Karpas-422 (cell line): ENCODE measurements around the gene MYO18B. TPM values are rescaled to one million over a fixed set of nuclear protein-coding genes. Genes with fewer than 3 reads are reported as not detected.

Experiments used
- DNase-seq: peaks from one replicate; pipeline ENCODE4 v3.0.0-alpha.2; 2015
- H2AFZ ChIP-seq: fragments of 200-600 bp; sonication (generic); 2 replicates; pipeline ENCODE4 v1.6.1; 2014; ENCODE audit warnings: antibody characterized with exemption, low read length, mixed read lengths
- H3K27ac ChIP-seq: fragments of 200-600 bp; sonication (generic); 2 replicates; pipeline ENCODE4 v1.5.1; 2014; ENCODE audit warnings: mild to moderate bottlenecking, low read length, moderate library complexity
- H3K27me3 ChIP-seq: fragments of 200-600 bp; sonication (generic); 2 replicates; pipeline ENCODE4 v1.6.1; 2014; ENCODE audit warnings: low read length, mixed read lengths
- H3K36me3 ChIP-seq: fragments of 200-600 bp; sonication (generic); 2 replicates; pipeline ENCODE4 v1.6.1; 2014; ENCODE audit warnings: low read length, mixed read lengths; ENCODE audit not compliant: insufficient read depth
- H3K4me1 ChIP-seq: fragments of 200-600 bp; sonication (generic); 2 replicates; pipeline ENCODE4 v1.6.1; 2014; ENCODE audit warnings: mild to moderate bottlenecking, low read length, mixed read lengths
- H3K4me2 ChIP-seq: fragments of 200-600 bp; sonication (generic); 2 replicates; pipeline ENCODE4 v1.6.1; 2014; ENCODE audit warnings: low read length, low read depth, mild to moderate bottlenecking; ENCODE audit not compliant: poor library complexity, severe bottlenecking
- H3K4me3 ChIP-seq: fragments of 200-600 bp; sonication (generic); 2 replicates; pipeline ENCODE4 v1.5.1; 2014; ENCODE audit warnings: mild to moderate bottlenecking, antibody characterized with exemption, low read length, mixed read lengths
- H3K79me2 ChIP-seq: fragments of 200-600 bp; sonication (generic); 2 replicates; pipeline ENCODE4 v1.6.1; 2014; ENCODE audit warnings: mild to moderate bottlenecking, low read length, mixed read lengths
- H3K9ac ChIP-seq: fragments of 200-600 bp; sonication (generic); 2 replicates; pipeline ENCODE4 v1.6.0; 2014; ENCODE audit warnings: low read length
- H3K9me2 ChIP-seq: fragments of 200-600 bp; sonication (generic), shearing (Covaris generic); replicated peaks from 2 replicates; pipeline ENCODE4 v1.6.0; 2014; ENCODE audit warnings: mild to moderate bottlenecking, low read length, moderate library complexity; ENCODE audit not compliant: insufficient read depth
- H3K9me3 ChIP-seq: fragments of 300-700, 200-600 bp; sonication (generic); 2 replicates; pipeline ENCODE4 v1.6.1; 2014; ENCODE audit warnings: low read length, mixed read lengths
- H4K20me1 ChIP-seq: fragments of 200-600 bp; sonication (generic); 2 replicates; pipeline ENCODE4 v1.6.1; 2014; ENCODE audit warnings: mild to moderate bottlenecking, antibody characterized with exemption, low read length, low read depth; ENCODE audit not compliant: insufficient read depth
- total RNA-seq: library from RNA; depleted of rRNA; stranded (reverse); fragments of >200 nt; shearing (Covaris generic); gene quantifications from 2 replicates; pipeline ENCODE4 v1.2.3, GENCODE V29; 2014; ENCODE audit warnings: low replicate concordance

Gene MYO18B
- total RNA-seq, 1 experiment from 2014 or later = not detected

DNA sequence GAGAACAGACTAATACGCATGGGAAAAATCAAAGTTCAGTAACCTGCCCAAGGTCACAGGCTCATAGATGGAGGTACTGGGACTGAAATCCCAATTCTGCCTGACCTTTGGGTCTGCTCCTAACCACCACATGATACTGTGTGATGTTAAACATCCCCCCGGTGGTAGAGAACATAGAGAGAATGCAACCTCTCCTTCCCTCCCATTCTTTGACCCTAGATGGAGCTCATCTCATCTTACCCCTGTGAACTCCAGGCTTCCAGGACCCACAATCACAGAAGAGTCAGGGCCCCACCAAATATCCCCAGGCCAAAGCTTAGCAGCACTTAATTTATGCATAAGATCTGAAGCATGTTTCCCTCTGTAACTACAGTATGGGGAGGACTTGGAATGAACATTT, 198.5 kb downstream of the MYO18B start:
- H3K4me1 ChIP-seq = peaks cover 5% of the 10 kb centered on the region
- no peak overlapping the region for H3K27ac ChIP-seq
- DNase-seq = no peak
- H3K4me2 ChIP-seq = no peak overlapping the region
- H3K79me2 ChIP-seq = no peaks in the 10 kb centered on the region
- no peak overlapping the region for H3K9ac ChIP-seq
- H3K9me2 ChIP-seq = no peaks in the 10 kb centered on the region
- no peaks in the 10 kb centered on the region for H4K20me1 ChIP-seq
- H3K36me3 ChIP-seq = no peaks in the 10 kb centered on the region
- no peaks in the 10 kb centered on the region for H3K9me3 ChIP-seq
- no peaks in the 10 kb centered on the region for H3K27me3 ChIP-seq
- H3K4me3 ChIP-seq = no peak overlapping the region
- H2AFZ ChIP-seq = no peak overlapping the region

DNA sequence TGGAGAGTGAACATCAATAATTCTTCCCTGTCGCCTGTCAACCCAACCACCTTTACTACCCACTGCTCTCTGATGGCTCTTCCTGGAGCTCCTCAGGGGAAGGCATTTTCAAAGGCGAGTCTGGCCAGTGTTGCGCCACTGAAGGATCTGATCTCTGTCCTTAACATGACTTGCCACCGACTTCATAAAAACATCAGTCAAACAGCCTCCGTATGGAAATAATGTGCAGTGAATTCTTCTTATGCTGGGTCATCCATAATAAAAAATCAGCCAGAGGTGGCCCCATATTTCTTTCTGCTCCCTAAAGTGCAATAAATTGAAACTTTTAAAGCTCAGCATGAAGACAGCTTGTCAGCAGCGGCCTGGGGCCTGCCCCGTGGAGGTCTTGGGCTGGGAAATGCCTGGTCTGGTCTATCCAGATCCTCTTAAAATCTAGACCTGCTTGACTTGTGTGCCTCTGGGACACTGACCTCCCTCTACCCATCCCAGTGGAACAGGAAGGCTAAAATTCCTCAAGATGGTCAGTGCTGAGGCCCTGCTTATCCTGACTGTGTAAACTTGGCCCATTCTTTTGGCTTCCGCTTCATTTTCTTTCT, 199.5 kb downstream of the MYO18B start:
- Histone ChIP-seq H3K27ac (no peak overlapping the region), H3K27me3 (no peaks in the 10 kb centered on the region), H3K79me2 (no peaks in the 10 kb centered on the region)

DNA sequence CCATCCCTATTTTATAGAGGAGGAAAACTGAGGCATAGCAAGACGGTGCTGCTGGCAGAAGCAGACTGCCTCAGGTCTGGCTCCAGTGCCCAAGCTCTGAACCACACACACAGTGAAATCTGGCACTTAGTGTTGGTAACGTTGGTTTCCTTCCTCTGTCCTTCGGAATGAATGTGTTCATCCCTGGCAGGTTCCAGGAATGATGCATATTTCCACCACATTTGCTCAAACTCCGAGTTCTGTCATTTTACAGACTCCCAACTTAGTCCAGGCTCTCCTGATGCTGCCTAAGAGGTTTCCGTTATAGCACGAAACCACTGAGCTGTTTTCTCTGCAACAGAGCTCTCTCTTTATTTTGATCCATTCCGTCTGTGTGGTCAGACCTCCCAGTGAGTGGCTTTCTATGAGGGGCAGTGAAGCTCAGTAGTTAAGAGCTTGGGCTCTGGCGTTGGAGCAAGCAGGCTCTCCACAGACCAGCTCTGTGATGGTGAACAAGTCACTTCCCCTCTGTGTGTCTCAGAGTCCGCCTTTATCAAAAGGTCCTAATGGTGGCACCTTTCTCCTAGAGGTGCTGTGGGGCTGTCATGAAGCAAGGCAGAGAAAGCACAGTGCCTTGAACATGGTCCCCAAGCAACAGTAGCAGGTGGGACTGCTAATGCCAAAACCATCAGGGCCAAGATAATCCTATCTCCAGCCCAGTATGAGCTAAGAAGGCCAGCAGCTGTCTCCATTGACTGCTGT, 200.3 kb downstream of the MYO18B start:
- no peaks in the 10 kb centered on the region for H3K9me3 ChIP-seq
- DNase-seq = no peak
- H3K4me1 ChIP-seq = no peaks in the 10 kb centered on the region
- no peak overlapping the region for H2AFZ ChIP-seq
- no peaks in the 10 kb centered on the region for H4K20me1 ChIP-seq
- H3K9me2 ChIP-seq = no peaks in the 10 kb centered on the region
- no peak overlapping the region for H3K9ac ChIP-seq
- no peaks in the 10 kb centered on the region for H3K27me3 ChIP-seq
- no peaks in the 10 kb centered on the region for H3K79me2 ChIP-seq
- H3K4me3 ChIP-seq = no peak overlapping the region
- H3K27ac ChIP-seq = no peak overlapping the region
- no peaks in the 10 kb centered on the region for H3K36me3 ChIP-seq
- H3K4me2 ChIP-seq = no peak overlapping the region

More for the DNA sequence above, 199.5 kb downstream of the MYO18B start:
- no peak overlapping the region for H3K4me2 ChIP-seq
- no peaks in the 10 kb centered on the region for H3K9me3 ChIP-seq
- no peaks in the 10 kb centered on the region for H3K36me3 ChIP-seq
- no peak overlapping the region for H2AFZ ChIP-seq
- DNase-seq = no peak
- H3K4me1 ChIP-seq = no peaks in the 10 kb centered on the region
- no peak overlapping the region for H3K9ac ChIP-seq
- H4K20me1 ChIP-seq = no peaks in the 10 kb centered on the region
- H3K9me2 ChIP-seq = no peaks in the 10 kb centered on the region
- no peak overlapping the region for H3K4me3 ChIP-seq

DNA sequence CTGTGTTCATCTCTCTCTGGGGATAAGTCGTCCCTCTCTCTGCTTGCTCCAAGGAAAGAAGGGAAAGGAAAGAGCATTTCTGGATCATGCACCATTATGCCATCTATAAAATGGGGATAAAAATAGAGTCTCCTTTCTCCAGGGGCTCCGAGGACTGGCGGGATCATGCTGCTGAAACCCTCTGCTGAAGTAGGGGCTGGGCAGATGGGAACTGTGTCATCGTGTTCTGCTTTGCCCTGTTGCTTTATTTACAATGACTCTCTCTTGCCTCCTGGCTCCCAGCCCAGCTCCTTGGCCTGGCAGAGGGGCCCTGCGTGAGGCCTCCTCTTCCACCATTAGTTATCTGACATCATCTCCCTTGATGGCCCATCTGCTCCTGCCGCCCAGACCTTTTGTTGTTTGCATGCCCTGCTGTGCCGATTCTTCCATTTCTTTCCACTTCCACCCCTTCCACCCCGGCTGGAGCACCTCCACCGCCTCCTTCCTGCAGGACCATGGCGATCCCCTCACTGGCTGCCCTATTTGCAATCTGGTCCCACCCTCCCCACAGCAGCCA, 200.9 kb downstream of the MYO18B start:
- no peak overlapping the region for H3K4me3 ChIP-seq
- H3K4me1 ChIP-seq = no peaks in the 10 kb centered on the region
- H3K4me2 ChIP-seq = no peak overlapping the region
- no peaks in the 10 kb centered on the region for H3K27me3 ChIP-seq
- H4K20me1 ChIP-seq = no peaks in the 10 kb centered on the region
- no peaks in the 10 kb centered on the region for H3K79me2 ChIP-seq
- DNase-seq = no peak
- no peaks in the 10 kb centered on the region for H3K36me3 ChIP-seq
- no peaks in the 10 kb centered on the region for H3K9me3 ChIP-seq
- no peak overlapping the region for H2AFZ ChIP-seq
- H3K9me2 ChIP-seq = no peaks in the 10 kb centered on the region
- H3K27ac ChIP-seq = no peak overlapping the region
- no peak overlapping the region for H3K9ac ChIP-seq

DNA sequence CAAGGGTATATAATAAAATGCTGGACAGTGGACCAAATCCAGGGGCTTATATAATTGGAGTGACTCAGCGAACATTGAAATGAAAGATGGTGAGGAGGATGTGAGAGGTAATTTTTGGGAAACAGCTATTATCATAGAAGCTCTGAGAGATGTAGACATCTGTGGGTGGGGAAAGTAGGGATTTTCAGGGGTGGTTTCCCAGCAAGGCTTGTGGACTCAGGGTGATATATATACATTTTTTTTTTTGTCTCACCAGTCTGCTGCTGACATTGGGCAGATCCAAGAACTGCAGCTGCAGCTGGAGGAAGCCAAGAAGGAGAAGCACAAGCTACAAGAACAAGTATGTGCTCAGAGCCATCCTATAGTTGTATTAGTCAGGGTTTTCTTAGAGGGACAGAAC, 208.1 kb downstream of the MYO18B start:
- DNase-seq = no peak
- H3K36me3 ChIP-seq = no peaks in the 10 kb centered on the region
- H3K79me2 ChIP-seq = no peaks in the 10 kb centered on the region
- no peak overlapping the region for H2AFZ ChIP-seq
- H3K4me2 ChIP-seq = no peak overlapping the region
- no peaks in the 10 kb centered on the region for H3K4me1 ChIP-seq
- no peak overlapping the region for H3K4me3 ChIP-seq
- no peaks in the 10 kb centered on the region for H3K9me3 ChIP-seq
- H4K20me1 ChIP-seq = no peaks in the 10 kb centered on the region
- H3K27me3 ChIP-seq = no peaks in the 10 kb centered on the region
- H3K27ac ChIP-seq = no peak overlapping the region
- H3K9me2 ChIP-seq = no peaks in the 10 kb centered on the region
- no peak overlapping the region for H3K9ac ChIP-seq

GRCh38 chr22:25953276-25953675, 211.3 kb downstream of the MYO18B start:
- no peaks in the 10 kb centered on the region for H3K36me3 ChIP-seq
- no peak overlapping the region for H3K4me2 ChIP-seq
- H3K27ac ChIP-seq = no peak overlapping the region
- no peak overlapping the region for H3K4me3 ChIP-seq
- H3K4me1 ChIP-seq = no peaks in the 10 kb centered on the region
- H3K9me3 ChIP-seq = no peaks in the 10 kb centered on the region
- DNase-seq = no peak
- H3K27me3 ChIP-seq = no peaks in the 10 kb centered on the region
- no peaks in the 10 kb centered on the region for H3K79me2 ChIP-seq
- no peaks in the 10 kb centered on the region for H3K9me2 ChIP-seq
- no peaks in the 10 kb centered on the region for H4K20me1 ChIP-seq
- no peak overlapping the region for H2AFZ ChIP-seq
- no peak overlapping the region for H3K9ac ChIP-seq

GRCh38 chr22:25953919-25954318, 211.9 kb downstream of the MYO18B start:
- Histone ChIP-seq H3K79me2 (no peaks in the 10 kb centered on the region), H2AFZ (no peak overlapping the region), H3K27ac (no peak overlapping the region), H3K9me2 (no peaks in the 10 kb centered on the region), H3K36me3 (no peaks in the 10 kb centered on the region), H4K20me1 (no peaks in the 10 kb centered on the region), H3K9me3 (no peaks in the 10 kb centered on the region), H3K4me1 (no peaks in the 10 kb centered on the region), H3K4me3 (no peak overlapping the region), H3K4me2 (no peak overlapping the region), H3K27me3 (no peaks in the 10 kb centered on the region), H3K9ac (no peak overlapping the region)
- no peak for DNase-seq

- Histone ChIP-seq H3K9me2 (no peaks in the 10 kb centered on the region), H3K27me3 (no peaks in the 10 kb centered on the region)
These were observed 213.3 kb downstream of the MYO18B start for GRCh38 chr22:25955323-25955722.

More at GRCh38 chr22:25955323-25955722, 213.3 kb downstream of the MYO18B start:
- H3K9ac ChIP-seq = no peak overlapping the region
- no peak overlapping the region for H3K27ac ChIP-seq
- H2AFZ ChIP-seq = no peak overlapping the region
- H3K4me2 ChIP-seq = no peak overlapping the region
- no peaks in the 10 kb centered on the region for H3K9me3 ChIP-seq
- DNase-seq = no peak
- H3K4me3 ChIP-seq = no peak overlapping the region
- no peaks in the 10 kb centered on the region for H3K79me2 ChIP-seq
- H4K20me1 ChIP-seq = no peaks in the 10 kb centered on the region
- H3K36me3 ChIP-seq = no peaks in the 10 kb centered on the region
- no peaks in the 10 kb centered on the region for H3K4me1 ChIP-seq
